NCI-H2227 treated with DMSO at 0.1 percent for 48 hours (cell line): ENCODE results near the gene RPL7A.
A peak's percentile ranks its signal among the peaks of the same experiment; 100 is the strongest.
"Not testable (repeated sequence)": the region's sequence is repeated elsewhere in the genome, so short reads cannot be mapped to it uniquely, and the experiment has no call there.

Experiments used
- DNase-seq: peaks from one replicate; lab custom pipeline; 2025; lab: John Stamatoyannopoulos, UW

Gene RPL7A

DNA sequence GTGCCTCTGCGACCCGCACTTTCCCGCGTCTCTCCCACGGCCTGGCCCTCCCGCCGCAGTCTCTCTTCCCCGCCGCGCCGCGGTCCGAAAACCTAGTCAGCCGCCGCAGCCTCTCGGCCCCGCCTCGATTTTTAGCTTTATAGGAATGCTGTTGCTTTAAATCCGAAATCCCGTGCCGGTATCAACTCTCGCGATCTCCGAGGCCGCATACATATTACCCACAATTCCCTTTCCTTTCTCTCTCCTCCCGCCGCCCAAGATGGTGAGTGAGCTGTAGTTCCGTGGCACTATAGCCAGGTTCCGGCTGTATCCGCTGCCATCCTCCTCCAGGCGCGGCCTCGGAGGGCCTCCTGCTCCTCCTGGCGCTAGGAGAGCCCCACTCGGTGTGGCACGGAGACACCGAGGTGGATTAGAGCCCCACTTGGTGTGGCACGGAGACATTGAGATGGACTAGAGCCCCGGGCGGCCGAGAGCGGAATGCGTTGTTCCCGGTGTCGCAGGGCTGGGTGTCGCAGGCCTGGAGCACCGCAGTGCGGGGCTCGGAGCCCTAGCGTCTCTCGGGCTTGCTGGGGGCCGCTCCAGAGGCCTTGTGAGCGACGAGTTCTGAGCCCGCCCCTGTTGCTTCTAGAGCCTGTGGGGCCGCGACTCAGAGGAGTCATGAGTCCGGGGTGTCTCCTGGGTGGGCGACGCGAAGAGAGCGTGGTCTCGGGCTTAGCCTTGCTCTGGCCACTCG, at the start of gene RPL7A, which contains the start of gene MED22:
TSS of gene RPL7A (plus strand) at position 234 of the 733 bp plus-strand sequence. CDS start at position 260, 26 bp downstream.
TSS of gene MED22 (minus strand) at position 147 of the 733 bp plus-strand sequence. CDS start 1,469 bp downstream, outside the sequence.
- DNase-seq, result peak; percentile 92

DNA sequence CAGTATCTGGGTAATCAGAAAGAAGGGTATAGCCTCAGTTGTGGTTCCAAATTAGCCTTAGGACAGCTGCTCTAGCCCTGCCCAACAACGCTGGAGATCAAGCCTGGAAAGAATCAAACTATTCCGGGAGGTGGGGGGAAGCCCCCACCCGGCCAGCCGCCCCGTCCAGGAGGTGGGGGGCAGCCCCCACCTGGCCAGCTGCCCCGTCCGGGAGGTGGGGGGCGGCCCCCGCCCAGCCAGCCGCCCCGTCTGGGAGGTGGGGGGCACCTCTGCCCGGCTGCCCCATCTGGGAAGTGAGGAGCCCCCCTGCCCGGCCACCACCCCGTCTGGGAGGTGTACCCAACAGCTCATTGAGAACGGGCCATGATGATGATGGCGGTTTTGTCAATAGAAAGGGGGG, 48.0 kb upstream of the RPL7A start:
- not testable (repeated sequence) for DNase-seq

GRCh38 chr9:133301253-133302230, 46.5 kb upstream of the RPL7A start:
- no peak for DNase-seq

DNA sequence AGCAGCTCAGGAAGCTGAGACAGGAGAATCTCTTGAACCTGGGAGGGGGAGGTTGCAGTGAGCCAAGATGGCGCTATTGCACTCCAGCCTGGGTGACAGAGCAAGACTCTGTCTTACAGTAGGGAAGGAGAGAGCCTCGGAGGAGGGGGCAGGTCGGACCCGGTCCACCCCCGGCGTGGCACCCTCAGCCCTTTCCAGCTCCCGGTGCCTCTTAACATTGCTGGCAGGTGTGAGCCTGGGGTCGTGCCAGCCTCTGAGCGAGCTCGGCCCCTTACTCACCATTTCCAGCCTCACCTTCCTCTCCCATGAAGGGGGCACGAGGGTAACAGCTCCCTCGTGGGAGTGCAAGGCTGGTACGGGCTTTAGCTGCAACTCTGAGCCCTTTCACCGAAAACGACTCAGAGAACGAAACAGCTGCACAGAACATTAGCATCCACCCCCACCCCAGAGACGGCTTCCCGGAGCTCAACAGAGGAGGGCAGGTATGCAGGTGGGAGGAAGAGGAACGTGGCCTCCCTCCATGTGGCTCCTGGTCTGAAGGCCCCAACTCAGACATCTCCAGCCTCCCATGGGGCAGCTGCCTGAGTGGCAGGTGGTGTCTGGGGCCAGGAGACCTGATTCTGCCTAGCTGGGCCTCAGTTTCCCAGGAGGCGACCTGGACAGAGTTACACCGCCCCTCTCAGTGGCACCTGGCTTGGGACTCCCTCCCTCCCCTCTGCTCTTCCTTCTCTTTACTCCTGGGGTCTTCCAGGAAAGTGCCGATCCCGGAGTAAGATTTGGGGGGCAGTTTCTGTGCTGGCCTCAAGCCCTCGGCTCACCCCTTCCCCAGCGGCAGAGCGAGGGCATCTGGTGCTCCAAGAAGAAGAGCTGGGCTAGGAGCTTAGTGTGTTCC, 44.5 kb upstream of the RPL7A start:
- DNase-seq, result no peak

GRCh38 chr9:133304158-133304470, 43.9 kb upstream of the RPL7A start:
- no peak for DNase-seq

DNA sequence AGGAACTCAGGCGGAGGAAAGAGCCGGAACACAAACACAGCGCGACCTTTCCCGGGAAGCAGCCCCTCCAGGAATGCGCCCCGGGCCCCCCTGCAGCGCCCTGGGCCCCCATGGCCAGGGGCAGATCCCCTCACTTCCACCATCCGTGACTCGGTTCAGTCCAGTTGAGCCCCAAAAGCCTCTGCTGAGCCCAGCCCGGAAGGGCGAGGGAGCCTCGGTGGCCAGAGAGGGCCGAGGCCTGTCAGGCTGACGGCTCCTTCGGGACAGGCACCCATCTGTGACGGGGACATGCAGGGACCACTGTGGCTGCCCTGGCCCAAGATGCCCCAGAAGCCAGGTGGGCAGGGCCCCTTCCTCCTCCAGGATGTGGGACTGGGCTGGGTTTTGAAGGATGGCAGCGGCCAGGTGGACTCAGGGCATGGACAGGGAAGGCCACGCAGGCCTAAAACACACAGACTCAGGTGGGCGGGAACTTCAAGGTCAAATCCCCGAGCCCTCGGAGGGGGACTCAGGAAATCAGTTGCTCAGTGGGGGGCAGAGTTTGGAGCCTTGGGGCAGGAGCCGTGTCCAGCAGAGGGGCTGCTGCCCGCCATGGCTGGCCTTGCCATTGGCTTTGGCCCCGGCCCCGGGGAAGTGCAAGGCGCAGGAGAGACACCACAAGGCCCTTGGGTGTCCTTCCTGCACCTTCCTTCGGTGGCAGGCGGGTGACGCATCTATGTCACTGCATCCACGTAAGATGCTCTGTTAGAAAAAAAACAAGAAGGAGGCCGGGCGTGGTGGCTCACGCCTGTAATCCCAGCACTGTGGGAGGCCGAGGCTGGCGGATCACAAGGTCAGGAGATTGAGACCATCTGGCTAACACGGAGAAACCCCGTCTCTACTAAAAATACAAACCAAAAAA, 43.3 kb upstream of the RPL7A start:
- no peak for DNase-seq

- DNase-seq, result no peak
These were observed 42.3 kb upstream of the RPL7A start for GRCh38 chr9:133305731-133306130.

DNA sequence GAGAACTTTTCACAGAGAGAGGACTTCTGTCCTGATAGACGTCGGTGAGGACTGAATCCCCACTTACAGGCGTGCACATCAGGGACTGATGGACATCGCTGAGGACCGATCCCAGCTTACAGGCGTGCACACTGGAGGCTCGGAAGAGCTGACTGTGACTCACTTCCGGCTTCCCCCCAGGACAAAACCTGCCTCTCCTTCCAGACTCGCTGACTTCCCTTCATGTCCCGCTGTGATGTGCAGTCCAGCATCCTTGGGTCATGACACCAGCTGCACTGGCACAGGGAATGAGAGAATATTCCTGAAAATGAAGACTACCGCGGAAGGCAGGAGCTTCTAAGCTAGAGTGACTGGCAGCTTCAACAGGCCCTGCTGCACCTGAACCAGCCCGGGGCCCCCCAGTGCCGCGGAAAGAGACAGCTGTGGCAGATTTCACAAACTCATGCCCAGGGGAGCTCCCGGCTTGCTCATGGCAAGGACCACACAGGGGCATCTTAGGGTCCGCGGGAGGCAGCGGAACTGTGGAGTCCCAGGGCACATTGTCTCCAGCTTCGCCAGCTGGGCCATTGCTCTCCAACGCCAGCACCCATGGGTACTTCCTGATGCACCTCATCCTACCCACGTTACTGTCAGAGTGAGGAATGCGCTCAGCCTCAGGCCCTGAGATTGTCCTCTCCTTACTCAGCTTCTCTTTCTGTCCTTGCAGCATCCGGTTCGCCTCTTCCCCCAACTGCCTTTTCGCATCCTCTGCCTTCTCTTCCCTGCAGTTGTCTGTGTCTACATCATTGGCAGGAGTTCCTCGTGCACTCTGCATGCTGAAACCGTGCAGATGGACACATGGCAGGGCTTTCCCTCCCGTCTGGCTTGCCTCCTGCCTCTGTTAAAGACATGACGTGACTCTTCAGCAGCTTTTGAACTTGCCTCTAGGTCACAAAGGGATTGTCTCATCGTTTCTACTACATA, 41.5 kb upstream of the RPL7A start:
- no peak for DNase-seq

DNA sequence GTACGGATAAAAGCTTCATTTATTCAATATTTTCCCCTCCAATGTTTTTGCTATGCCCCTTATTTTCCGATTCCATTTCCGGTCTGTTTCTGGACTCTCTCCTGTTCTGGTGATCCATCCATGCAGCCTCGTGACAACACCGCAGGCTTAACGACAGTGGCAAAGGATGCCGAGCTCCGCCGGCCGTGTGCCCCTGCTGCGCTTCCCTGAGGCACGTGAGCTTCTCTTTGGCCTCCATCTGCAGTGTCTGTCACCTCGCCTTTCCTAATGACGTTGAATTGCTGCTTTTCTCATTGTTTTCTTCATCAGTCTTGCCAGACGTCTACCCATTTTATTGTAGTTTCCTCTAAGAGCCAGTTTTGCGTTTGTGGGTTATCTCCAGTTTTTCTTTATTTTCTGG, 40.7 kb upstream of the RPL7A start:
- DNase-seq, result no peak

GRCh38 chr9:133309608-133310007, 38.4 kb upstream of the RPL7A start:
- no peak for DNase-seq

DNA sequence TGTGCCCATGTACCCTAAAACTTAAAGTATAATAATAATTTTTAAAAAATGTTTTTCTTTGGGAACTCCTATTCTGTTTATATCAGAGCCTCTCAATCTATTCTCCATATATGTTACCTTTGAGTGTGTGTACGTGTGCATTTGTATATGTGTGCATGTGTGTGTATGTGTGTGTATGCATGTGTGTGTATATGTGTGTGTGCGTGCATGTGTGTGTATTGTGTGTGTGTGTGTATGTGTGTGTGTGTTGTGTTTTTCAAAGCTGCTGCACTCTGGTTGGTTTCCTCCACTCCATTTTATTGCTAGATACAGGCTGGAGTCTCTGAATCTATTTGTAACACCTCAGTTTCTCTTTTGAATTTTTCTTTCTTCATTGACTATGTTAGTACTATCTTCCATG, 32.0 kb upstream of the RPL7A start:
- no peak for DNase-seq

DNA sequence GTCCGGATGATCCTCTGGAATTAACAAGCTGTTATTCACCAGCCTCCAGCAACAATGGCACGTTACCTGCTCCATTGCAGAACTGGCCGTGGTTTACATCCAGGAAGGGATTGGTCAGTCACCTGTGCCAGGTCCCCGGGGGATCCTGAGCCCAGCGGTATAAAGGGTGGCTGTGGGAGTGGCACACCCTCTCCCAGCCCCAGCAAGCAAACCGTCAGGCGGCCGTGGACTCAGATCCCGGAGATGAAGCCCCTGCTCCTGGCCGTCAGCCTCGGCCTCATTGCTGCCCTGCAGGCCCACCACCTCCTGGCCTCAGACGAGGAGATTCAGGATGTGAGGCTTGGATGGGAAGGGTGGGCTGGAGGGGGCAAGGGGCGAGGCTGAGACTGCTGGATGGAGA, 30.5 kb upstream of the RPL7A start:
- not testable (repeated sequence) for DNase-seq

- DNase-seq, result no peak
These were observed 27.6 kb upstream of the RPL7A start for GRCh38 chr9:133320421-133320881.

DNA sequence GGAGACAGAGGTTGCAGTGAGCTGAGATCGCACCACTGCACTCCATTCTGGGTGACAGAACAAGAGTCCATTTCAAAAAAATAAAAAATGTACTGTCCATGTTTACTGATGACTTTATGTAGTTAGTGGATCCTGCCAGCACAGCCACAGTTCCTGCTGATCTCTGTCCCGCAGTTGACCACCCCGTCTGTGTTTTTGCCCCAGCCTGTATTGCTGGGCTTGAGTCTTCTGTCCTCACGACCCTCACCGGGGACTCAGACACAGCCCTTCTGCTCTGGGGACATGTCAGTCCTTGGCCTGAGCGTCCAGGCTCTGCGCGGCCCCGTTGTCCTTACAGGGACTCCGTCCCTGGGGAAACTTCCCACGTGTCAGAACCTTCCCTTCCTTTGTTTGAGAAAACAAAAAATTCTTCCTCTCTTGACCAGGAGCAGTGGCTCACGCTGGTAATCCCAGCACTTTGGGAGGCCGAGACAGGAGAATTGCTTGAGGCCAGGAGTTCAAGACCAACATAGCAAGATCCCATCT, 26.5 kb upstream of the RPL7A start:
- no peak for DNase-seq

- no peak for DNase-seq
These were observed 25.3 kb upstream of the RPL7A start for GRCh38 chr9:133322701-133323100.

- DNase-seq, result no peak
These were observed 24.8 kb upstream of the RPL7A start for GRCh38 chr9:133323211-133323610.

DNA sequence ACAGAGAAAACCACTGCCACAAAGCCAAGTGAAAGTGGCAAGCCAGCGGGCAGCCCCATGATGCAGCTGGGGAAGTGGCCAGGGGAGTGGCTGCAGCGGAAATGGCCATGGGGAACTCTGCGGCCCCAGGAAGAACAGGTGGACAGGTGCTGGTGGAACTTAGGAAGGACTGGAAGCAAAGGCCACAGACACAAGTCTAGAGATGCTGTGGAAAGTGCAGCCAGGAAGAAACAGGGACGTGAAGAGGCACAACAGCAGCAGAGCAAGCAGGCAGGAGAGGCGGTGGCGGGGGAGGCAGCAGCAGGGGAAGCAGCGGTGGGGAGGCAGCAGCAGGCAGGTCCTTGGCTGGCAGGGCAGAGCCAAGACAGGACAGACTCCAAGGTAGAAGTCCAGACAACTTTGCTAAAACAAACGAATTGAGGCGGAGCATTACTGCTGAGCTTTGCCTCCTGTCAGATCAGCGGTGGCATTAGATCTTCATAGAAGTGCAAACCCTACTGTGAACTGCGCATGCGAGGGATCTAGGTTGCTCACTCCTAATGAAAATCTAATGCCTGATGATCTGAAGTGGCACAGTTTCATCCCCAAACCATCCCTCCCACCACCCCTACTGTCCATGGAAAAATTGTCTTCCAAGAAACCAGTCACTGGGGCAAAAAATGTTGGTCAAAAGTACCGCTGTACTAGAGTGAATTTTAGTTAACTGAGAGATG, 23.9 kb upstream of the RPL7A start:
- no peak for DNase-seq

- not testable (repeated sequence) for DNase-seq
These were observed 21.0 kb upstream of the RPL7A start for GRCh38 chr9:133327021-133327420.
